Hematopoietic multipotent progenitor cell treated with erythropoietin and hydrocortisone succinate and interleukin-3 and kit ligand, for 6 days (in vitro differentiated cells): ENCODE data around the gene DHTKD1.

Experiments used
- DNase-seq: peaks from one replicate; pipeline ENCODE4 v3.0.0-alpha.2; 2015

DHTKD1 gene

DNA sequence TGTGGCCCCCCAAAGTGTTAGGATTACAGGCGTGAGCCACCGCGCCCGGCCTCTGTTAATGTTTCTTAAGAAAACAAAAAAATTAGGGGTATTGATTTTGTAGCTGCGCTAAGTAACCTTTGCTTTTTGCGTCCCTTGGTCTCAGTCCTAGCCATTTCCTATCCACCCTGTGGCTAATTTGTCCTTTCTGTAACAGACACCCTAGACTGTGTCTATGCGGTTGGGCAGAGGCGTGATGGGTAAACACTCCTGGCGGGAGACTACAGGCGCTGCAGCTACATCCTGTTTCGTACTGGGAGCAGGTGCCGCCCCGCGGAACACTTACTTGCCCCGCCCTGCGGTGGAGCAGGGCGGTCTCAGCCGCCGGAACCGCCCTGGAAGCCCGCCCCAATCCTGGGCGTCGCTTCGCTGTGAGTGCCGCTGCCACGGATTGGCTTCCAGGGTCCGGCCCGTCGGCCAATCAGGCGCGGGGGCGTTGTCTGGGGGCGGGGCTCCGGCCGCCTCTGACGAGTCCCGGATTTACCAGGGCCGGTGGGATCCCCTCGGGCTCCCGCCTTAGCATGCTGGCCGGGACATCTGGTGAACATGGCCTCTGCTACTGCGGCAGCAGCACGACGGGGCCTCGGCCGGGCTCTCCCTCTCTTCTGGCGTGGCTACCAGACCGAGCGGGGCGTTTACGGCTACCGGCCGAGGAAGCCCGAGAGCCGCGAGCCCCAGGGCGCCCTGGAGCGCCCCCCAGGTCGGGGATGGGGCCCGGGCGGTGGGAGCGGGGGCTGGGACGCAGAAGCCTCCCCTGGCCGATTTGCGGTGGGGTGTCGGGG lies at the start of gene DHTKD1:
Gene DHTKD1, plus strand, starts transcription at position 506 of the 821 bp plus-strand sequence. Its CDS starts 80 bp downstream, at position 586.
- peak; percentile 99 for DNase-seq

- no peak for DNase-seq
Measured at GRCh38 chr10:12019283-12019971, 49.3 kb upstream of the DHTKD1 start.

GRCh38 chr10:12020574-12020973 lies 48.2 kb upstream of the DHTKD1 start:
- no peak for DNase-seq

GRCh38 chr10:12022580-12023257 lies 46.0 kb upstream of the DHTKD1 start:
- DNase-seq, result no peak

GRCh38 chr10:12025591-12025990 lies 43.2 kb upstream of the DHTKD1 start:
- DNase-seq, result peak; percentile 75

- DNase-seq, result no peak
Measured at GRCh38 chr10:12027539-12027938, 41.2 kb upstream of the DHTKD1 start.

DNA sequence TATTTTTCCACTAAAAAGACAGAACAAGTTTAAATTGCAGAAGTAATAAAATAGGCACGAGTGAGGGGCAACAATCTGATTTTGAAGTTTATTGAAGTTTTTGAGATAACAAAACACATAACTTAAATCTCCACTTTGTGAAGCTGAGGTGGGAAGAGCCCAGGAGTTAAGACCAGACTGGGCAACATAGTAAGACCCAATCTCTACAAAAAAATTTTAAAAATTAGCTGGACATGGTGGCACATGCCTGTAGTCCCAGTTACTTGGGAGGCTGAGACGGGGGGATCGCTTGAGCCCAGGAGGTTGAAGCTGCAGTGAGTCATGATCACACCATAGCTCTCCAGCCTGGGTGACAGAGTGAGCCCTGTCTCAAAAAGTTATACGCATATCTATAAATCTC lies 37.4 kb upstream of the DHTKD1 start:
- DNase-seq, result no peak

DNA sequence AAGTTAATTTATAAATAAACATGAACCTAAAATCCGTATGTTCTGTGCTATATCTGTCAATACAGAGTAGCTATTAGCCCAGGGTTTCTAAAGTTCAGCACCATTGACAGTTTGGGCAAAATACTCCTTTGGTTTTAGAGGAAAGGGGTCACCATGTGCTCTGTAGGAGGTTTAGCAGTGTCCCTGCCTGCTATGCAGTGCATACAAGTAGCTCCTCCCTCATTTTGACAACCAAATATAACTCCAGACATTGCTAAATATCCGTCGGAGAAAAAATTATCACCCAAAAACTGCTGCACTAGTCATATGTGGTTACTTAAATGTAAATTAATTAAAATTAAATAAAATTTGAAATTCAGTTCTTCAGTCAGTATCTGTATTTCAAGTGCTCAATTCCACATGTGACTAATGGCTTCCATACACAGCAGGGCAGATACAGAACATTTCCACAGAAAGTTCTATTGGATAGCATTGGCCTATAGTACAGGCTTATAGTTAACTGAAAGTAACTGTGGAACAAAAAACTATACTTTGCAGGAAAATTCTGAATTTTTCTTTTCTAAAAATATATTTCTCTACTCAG lies 32.6 kb upstream of the DHTKD1 start:
- no peak for DNase-seq

- peak; percentile 75 for DNase-seq
Measured at GRCh38 chr10:12041766-12042408, 26.9 kb upstream of the DHTKD1 start.

DNA sequence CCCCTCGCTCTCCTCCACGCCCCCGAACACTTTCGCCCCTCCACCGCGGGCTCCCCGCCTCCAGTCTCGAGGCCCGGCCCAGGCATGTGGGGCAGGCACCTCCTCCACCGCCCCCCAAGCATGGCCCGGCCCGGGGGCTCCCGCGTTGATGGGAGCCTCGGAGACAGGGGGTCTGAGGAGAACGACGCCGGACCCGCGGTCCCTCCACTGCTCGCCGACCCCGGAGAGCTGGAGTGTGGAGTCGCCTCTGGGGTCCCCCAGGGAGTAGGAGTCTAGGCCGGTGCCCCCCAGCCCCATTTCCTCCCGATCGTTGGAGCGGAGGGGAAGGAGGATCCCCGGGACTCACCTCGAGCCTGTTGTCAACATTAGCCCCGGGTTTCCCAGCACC lies 26.4 kb upstream of the DHTKD1 start:
- DNase-seq, result peak; percentile 41

DNA sequence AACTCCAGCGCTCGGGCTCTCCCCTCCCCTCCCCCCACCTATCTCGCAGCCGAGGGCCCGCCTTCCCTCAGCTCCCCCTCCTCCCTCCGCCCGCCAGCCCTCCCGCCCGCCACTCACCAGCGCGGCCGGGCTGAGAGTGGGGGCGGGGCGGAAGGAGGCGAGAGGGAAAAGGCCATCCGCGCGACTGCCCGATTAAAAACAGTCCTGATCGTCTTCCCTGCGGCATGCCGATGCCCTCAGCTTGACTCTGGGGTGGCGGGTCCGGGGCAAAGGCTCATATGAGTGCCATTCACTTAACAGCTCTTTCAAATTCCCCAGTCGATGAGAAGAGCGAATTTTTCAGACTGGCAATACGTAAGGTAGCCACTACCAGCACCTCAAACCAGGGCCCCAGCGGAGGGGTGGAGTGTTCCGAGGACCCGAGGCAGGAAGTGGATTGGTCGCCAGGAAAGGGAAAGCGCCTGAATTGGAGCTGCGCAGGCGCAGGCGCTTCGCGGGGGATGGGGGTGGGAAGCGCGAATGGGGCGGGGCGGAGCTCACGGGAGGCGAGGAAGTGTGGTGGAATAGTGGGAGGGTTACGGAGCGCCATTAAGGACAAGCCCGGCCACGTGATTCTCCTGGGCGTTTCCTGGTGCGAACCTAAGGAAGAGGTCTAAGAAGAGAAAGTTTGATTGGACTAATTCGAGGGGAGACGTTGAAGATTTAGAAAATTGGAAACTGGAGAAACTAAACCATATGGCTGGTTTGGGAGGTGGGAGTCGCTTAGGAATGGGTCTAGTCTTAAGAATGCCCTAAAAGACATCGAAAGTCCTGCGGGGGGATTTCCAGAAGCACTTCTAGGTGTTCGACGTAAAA lies 25.7 kb upstream of the DHTKD1 start, which contains the start of gene UPF2:
Gene UPF2, minus strand, starts transcription at position 13 of the 855 bp plus-strand sequence. CDS start 7,386 bp downstream, outside the sequence.
- DNase-seq, result peak; percentile 99

DNA sequence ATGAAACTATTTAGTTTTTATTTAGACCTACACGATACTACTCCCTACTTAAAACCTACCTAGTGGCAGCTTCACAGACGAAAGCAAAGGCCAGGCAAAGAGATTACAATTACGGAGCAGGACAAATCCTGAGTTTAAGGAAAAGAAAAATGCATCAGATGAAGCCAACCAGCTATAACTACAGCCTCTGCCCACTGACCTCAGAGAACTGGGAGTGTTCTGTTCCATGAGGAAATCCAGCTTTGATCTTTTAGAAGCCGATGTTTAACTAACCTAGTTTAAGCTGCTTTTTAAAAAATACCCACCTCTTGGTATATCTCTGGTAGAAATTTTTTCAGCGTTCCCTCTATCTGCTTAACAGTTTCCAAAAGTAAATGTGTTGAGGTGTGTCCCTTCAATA lies 23.2 kb upstream of the DHTKD1 start:
- no peak for DNase-seq

- no peak for DNase-seq
Measured at GRCh38 chr10:12048547-12048946, 20.2 kb upstream of the DHTKD1 start.

DNA sequence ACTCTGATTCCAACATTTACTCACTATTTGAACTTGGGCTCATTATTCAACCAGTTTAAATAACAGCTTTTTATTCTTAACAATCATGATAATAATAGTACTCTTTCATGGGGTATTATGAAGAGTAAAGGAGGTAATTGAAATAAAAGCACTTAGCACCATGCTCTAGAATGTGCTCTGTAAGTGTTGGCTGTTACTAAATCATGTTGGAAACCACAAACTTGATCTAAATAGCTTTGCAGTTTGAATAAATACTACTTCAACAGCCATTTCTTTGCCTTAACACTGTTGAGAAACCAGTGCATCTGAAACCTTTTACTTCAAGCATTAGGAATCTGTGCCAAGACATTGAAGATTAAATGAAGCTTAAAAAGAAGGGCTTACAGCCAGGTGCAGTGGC lies 18.2 kb upstream of the DHTKD1 start:
- no peak for DNase-seq

DNA sequence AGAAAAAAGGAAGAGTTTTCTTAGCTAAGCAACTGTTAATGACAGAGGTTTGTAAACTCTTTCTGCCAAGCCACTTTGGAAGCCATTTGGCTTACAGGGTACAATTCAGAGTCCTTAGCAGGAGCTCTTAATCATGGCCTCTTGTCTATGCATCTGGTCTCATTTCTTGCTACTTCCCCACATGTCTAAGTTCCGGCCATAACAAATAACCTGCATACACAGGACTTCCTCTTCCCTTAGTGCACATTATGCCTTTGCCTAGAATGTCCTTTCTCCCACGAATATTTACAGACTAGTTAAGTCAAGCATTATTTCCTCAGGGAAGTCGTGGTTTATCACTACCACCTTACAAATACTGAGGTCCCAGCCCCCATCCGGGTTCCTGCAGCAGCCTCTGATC lies 17.5 kb upstream of the DHTKD1 start:
- DNase-seq, result no peak

DNA sequence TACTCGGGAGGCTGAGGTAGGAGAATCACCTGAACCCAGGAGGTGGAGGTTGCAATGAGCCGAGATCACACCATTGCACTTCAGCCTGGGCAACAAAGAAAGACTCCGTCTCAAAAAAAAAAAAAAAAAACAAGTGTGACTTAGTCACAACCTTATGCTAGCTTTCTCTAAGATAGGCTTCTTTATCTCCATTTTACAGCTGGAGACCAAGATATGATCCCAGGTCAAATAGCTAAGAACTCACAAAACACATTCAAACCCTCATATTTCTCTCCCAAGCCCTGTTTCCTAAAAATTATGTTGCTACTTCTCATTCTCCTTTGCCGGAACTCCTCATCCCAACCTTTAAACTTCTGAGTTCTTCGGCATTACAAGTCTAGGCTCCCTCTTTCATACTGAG lies 13.0 kb upstream of the DHTKD1 start:
- DNase-seq, result peak; percentile 91

GRCh38 chr10:12056748-12057147 lies 12.0 kb upstream of the DHTKD1 start:
- peak; percentile 51 for DNase-seq

GRCh38 chr10:12061124-12061523 lies 7.6 kb upstream of the DHTKD1 start:
- DNase-seq, result no peak

DNA sequence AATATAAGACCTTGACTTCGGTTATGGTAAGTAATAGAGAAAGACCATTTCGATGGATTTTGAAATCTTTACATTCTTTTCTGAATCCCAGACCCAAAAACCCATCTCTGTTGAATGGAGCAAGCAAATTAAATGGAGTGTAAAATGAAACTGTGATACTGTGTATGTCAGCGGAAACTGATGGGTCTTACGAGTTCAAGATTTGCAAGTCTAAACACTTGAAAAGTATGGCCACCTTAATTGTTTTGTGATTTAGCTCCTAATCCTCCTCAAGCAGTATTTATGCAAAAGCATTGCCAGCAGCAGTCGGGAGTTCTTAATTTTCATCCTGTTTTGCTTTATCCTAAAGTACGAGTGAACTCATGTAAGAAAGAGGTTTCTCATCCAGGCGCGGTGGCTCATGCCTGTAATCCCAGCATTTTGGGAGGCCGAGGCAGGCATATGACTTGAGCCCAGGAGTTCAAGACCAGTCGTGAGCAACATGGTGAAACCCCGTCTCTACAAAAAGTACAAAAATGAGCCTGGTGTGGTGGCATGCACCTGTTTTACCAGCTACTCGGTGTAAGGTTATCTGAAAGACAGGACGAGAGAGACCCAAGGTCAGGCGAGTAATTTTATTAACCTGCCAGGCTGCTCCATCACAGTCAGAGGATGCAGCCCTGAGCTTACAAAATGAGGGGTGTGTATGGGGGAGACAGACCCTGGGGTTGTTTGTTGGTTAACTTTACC lies 5.8 kb upstream of the DHTKD1 start:
- DNase-seq, result no peak

- peak; percentile 96 for DNase-seq
Measured at GRCh38 chr10:12063483-12063818, 5.3 kb upstream of the DHTKD1 start.

GRCh38 chr10:12067336-12067735 lies 1.4 kb upstream of the DHTKD1 start:
- no peak for DNase-seq
